HCT116 (cell line): ENCODE measurements around the gene TMCO1.

Experiments used
- ATF3 ChIP-seq: IDR thresholded peaks from 2 replicates; pipeline ENCODE4 v1.6.1; 2012
- CBX3 ChIP-seq: IDR thresholded peaks from 2 replicates; pipeline ENCODE4 v1.6.1; 2012; ENCODE audit warnings: low read depth
- EGR1 ChIP-seq: IDR thresholded peaks from 2 replicates; pipeline ENCODE4 v1.6.1; 2012; ENCODE audit warnings: low read depth
- EZH2 ChIP-seq: fragments of 200-600 bp; sonication (generic); IDR thresholded peaks from 2 replicates; pipeline ENCODE4 v1.6.1; 2017; ENCODE audit warnings: antibody characterized with exemption, mixed run types
- POLR2AphosphoS5 ChIP-seq: IDR thresholded peaks from 2 replicates; pipeline ENCODE4 v1.6.1; 2011; ENCODE audit warnings: mild to moderate bottlenecking, low read depth, low read length, moderate library complexity
- TCF7L2 ChIP-seq: IDR thresholded peaks from 2 replicates; pipeline ENCODE4 v1.7.0; 2011; ENCODE audit warnings: borderline replicate concordance, inconsistent platforms; ENCODE audit not compliant: insufficient read depth, insufficient read length; ENCODE audit errors: extremely low read depth
- ZNF274 ChIP-seq: fragments of 200-500 bp; sonication (Bioruptor generic); IDR thresholded peaks from 2 replicates; pipeline ENCODE4 v1.6.1; 2014; ENCODE audit warnings: mild to moderate bottlenecking, low read depth, low read length, inconsistent platforms
- TF ChIP-seq, protein P1 (sequence below), 3 experiments: fragments of 200-600 bp in 1 of 3; sonication (generic) in 1 of 3; IDR thresholded peaks in 2 of 3; conservative IDR thresholded peaks in 1 of 3; 2 replicates each; pipeline ENCODE4 v1.5.1; 2012 to 2017; ENCODE audit warnings: low read depth in 2 of 3, low read length in 2 of 3, antibody characterized with exemption in 1 of 3, borderline replicate concordance in 1 of 3, control low read depth in 1 of 3, mild to moderate bottlenecking in 1 of 3, mixed read lengths in 1 of 3, mixed run types in 1 of 3, moderate library complexity in 1 of 3; ENCODE audit not compliant: insufficient read depth in 1 of 3

GRCh38 chr1:165703648-165704047, 65.0 kb downstream of the TMCO1 start:
- TF ChIP-seq EGR1: no peak
- TF ChIP-seq, protein P1, sequence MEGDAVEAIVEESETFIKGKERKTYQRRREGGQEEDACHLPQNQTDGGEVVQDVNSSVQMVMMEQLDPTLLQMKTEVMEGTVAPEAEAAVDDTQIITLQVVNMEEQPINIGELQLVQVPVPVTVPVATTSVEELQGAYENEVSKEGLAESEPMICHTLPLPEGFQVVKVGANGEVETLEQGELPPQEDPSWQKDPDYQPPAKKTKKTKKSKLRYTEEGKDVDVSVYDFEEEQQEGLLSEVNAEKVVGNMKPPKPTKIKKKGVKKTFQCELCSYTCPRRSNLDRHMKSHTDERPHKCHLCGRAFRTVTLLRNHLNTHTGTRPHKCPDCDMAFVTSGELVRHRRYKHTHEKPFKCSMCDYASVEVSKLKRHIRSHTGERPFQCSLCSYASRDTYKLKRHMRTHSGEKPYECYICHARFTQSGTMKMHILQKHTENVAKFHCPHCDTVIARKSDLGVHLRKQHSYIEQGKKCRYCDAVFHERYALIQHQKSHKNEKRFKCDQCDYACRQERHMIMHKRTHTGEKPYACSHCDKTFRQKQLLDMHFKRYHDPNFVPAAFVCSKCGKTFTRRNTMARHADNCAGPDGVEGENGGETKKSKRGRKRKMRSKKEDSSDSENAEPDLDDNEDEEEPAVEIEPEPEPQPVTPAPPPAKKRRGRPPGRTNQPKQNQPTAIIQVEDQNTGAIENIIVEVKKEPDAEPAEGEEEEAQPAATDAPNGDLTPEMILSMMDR (IDR thresholded peaks at IDR 0.05 in 2 of 3, conservative IDR thresholded peaks at IDR 0.05 in 1 of 3; ENCODE audit: borderline replicate concordance in 1 of 3, insufficient read depth in 1 of 3, low read depth in 2 of 3, low read length in 2 of 3): no peak
- no peak for TF ChIP-seq EZH2
- no peak for TF ChIP-seq CBX3
- TF ChIP-seq ZNF274: no peak
- TF ChIP-seq ATF3: no peak
- TF ChIP-seq POLR2AphosphoS5: no peak
- TF ChIP-seq TCF7L2: no peak
